Epithelial cell of esophagus (primary cell): ENCODE data around the gene MARVELD1.
A peak's percentile ranks its signal among the peaks of the same experiment; 100 is the strongest.

Experiments
- DNase-seq: peaks from one replicate; pipeline ENCODE4 v3.0.0; 2010; ENCODE audit warnings: low read depth
- H3K4me3 ChIP-seq: 2 replicates; pipeline ENCODE4 v1.5.1; 2011; ENCODE audit warnings: mild to moderate bottlenecking, low read length, control low read depth
- TF ChIP-seq, protein P1 (sequence below): IDR thresholded peaks from 2 replicates; pipeline ENCODE4 v1.5.1; 2011; ENCODE audit warnings: low read depth, mild to moderate bottlenecking, low read length, control low read depth, inconsistent platforms; ENCODE audit not compliant: insufficient read depth; ENCODE audit errors: missing control alignments

MARVELD1 gene

DNA sequence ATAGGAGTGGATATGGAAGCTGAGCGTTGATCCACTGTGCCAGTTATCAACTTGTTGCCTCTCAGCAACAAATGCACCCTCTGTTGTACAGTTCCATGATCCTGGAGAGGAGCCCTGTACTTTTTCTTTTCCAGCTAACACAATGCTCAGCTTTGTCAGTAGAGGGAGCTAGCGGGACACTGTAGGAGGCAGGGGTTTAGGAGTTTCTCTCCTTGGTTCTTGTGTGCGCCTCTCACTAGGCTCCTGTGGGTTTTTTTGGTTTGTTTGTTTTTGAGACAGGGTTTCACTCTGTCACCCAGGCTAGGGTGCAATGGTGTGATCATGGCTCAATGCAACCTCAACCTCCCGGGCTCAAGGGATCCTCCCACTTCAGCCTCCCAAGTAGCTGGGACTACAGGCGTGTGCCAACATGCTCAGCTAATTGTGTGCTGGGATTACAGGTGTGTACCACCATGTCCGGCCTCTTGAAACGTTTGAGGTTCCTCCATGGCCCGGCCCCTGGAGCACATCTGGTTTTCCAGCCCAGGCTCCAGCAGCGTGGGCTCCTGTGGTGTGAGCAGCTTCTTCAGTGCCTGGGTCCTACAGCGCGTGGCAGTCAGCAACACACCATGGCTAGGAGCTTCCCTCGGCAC lies 12.0 kb upstream of the MARVELD1 start:
- H3K4me3 ChIP-seq = no peak overlapping the region
- TF ChIP-seq, protein P1, sequence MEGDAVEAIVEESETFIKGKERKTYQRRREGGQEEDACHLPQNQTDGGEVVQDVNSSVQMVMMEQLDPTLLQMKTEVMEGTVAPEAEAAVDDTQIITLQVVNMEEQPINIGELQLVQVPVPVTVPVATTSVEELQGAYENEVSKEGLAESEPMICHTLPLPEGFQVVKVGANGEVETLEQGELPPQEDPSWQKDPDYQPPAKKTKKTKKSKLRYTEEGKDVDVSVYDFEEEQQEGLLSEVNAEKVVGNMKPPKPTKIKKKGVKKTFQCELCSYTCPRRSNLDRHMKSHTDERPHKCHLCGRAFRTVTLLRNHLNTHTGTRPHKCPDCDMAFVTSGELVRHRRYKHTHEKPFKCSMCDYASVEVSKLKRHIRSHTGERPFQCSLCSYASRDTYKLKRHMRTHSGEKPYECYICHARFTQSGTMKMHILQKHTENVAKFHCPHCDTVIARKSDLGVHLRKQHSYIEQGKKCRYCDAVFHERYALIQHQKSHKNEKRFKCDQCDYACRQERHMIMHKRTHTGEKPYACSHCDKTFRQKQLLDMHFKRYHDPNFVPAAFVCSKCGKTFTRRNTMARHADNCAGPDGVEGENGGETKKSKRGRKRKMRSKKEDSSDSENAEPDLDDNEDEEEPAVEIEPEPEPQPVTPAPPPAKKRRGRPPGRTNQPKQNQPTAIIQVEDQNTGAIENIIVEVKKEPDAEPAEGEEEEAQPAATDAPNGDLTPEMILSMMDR = peak; percentile 98
- DNase-seq = peak; percentile 75

DNA sequence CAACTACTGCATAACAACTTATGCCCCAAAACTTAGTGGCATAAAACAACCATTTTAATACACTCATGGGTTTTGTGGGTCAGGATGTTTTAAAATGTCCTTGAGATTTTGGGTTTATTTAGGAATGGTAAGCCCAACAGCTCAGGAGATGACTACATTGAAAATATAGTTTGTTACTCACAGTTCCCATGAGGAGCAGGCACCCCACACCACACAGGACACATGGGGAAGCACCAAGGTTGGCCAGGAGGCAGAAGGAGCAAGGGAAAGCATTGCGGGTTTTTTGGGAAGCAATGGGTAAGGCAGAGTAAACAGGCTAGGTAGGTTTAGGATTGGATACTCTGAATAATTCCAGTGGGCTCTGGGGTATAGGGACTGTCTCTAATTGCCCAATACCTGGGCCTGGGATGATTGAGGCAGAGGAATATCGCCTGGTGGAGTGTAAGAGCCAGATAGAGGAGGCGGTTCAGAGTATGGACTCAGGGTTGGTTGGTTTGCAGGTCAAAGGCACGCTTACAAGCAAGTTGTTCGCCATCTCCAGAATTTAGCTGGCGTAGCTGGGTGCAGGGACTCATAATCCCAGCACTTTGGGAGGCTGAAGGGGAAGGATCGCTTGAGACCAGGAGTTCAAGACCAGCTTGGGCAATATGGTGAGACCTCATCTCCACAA lies 10.0 kb upstream of the MARVELD1 start:
- TF ChIP-seq, protein P1 = no peak
- DNase-seq = no peak
- no peak overlapping the region for H3K4me3 ChIP-seq

DNA sequence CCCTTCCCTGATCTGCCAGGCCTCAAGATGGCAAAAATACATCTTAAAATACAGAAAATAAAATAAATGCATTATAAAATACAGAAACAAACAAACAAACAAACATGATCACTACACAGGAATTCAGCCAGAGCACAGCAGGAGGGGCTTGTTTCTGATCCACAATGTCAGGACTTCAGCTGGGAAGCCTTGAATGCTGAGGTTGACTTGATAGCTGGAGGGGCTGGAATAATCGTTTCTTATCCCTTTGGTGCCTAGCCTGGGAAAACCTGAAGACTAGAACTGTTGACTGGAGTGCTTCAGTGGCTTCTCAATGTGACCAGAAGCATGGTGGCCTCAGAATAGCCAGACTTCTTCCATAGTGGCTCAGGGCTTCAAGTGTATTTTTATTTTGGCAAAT lies 9.2 kb upstream of the MARVELD1 start:
- TF ChIP-seq, protein P1 = no peak
- no peak overlapping the region for H3K4me3 ChIP-seq
- DNase-seq = no peak

DNA sequence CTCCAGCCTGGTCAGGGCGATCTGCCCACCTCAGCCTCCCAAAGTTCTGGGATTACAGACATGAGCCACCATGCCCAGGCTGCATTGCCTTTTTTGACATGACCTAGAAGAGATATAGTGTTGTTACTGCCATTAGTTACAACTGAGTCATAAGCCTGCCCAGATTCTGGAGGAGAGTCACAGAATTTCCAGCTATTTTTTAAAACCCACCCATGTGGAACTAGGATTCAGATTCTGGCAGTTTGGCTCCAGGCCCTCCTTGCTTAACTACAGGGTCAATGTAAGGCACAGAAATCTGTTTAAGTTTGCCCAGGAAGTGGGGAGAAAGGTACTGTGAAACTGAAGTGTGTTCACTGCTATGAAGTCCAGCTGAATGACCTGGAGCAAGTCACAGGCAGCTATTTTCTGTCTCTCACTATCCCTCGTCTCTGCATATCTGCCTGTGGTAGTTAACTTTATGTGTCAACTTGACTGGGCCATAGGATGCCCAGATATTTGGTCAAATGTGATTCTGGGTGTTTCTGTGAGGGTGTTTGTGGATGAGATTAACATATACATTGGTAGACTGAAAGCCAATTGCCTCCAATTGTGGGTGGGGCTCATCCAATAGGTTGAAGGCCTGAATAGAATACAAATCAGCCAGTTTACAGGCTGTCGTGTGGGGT lies 8.4 kb upstream of the MARVELD1 start:
- DNase-seq = no peak
- TF ChIP-seq, protein P1 = no peak
- H3K4me3 ChIP-seq = no peak overlapping the region

DNA sequence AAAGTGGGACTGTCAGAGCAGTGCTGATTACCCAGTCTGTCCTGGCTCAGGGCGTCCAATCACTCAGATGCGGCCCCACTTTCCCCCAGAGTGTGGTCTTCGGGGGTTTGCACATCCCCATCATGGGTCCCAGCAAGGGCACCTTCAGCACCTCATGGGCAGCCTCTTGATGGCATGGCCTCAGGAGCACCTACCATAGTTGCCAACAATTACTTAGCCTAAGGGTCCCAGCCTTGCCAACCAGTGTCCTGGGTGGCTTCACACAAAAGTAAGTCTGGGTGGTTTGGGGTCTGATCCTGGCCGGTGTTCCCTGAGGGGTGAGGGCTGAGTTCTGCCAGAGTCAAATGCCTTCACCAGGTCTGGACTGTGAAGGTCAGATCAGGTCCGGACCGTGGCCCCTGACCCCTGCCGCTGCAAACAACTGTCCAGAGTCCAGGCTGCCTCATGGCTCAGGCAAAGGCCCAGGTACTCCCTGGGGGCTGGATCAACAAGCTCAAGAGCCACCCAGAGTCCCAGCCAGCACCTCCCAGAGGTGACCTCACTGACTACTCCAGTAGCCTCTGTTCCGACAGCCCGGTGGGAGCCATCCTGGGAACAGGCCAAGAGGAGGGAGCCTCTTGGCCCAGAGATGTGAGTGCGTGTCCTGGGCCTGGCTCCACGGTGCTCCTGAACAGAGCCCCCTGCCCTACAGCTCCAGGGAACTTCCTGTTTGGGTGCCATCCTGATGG lies 6.2 kb upstream of the MARVELD1 start:
- TF ChIP-seq, protein P1 = no peak
- no peak overlapping the region for H3K4me3 ChIP-seq
- no peak for DNase-seq

DNA sequence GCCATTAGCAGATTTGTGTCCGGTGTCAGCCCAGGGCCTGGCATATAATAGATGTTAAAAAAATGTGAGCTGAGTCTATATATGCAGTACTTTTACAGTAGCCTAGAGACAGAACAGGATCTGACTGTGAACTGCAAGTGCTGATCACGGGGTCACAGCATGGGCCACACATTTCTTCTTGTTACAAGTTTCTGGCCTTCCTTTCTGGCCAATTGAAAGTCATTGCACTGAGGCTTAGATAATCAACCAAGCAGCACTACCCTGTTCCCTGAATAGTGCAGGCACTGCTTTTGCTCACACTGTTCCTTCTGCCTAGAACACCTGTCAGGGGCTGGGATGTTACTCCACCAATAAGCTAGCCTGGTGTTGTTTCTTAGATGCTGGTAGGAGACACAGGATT lies 5.4 kb upstream of the MARVELD1 start:
- TF ChIP-seq, protein P1 = no peak
- no peak overlapping the region for H3K4me3 ChIP-seq
- no peak for DNase-seq
